GM21423 (cell line): ENCODE results near the gene KRTAP20-1.

Source experiments
- ATAC-seq: cut with Tn5 transposase; IDR thresholded peaks from one replicate; pipeline ENCODE4 v1.9.1; 2021; ENCODE audit warnings: mild to moderate bottlenecking, moderate library complexity; ENCODE audit not compliant: unreplicated experiment

KRTAP20-1 gene

GRCh38 chr21:30642564-30642963, 26.3 kb downstream of the KRTAP20-1 start, which contains the start of gene KRTAP20-3:
Gene KRTAP20-3, plus strand, starts transcription at chr21:30642864.
- no peak for ATAC-seq

- ATAC-seq, result no peak
Observed at GRCh38 chr21:30646904-30647414, 30.7 kb downstream of the KRTAP20-1 start.

GRCh38 chr21:30652891-30653290, 36.7 kb downstream of the KRTAP20-1 start:
- no peak for ATAC-seq
